Osteoblast (primary cell): ENCODE results near the gene MRPL30. TPM values are rescaled to one million over a fixed set of nuclear protein-coding genes. Genes with fewer than 3 reads are reported as not detected.
"Not testable (repeated sequence)": the region's sequence is repeated elsewhere in the genome, so short reads cannot be mapped to it uniquely, and the experiment has no call there.

Experiments
- DNase-seq: peaks from one replicate; pipeline ENCODE4 v3.0.0; 2011; ENCODE audit warnings: low spot score, mixed read lengths; ENCODE audit not compliant: insufficient read length; ENCODE audit errors: missing footprints
- H2AFZ ChIP-seq: 2 replicates; pipeline ENCODE4 v1.6.0; 2011; ENCODE audit warnings: mild to moderate bottlenecking, low read length
- H3K27ac ChIP-seq: 2 replicates; pipeline ENCODE4 v1.5.1; 2011; ENCODE audit warnings: mild to moderate bottlenecking, low read depth, low read length, moderate library complexity
- H3K27me3 ChIP-seq: 2 replicates; pipeline ENCODE4 v1.6.0; 2012; ENCODE audit warnings: mild to moderate bottlenecking, control low read depth, inconsistent platforms, low read length, moderate library complexity; ENCODE audit not compliant: insufficient read depth
- H3K36me3 ChIP-seq: 2 replicates; pipeline ENCODE4 v1.5.1; 2011; ENCODE audit warnings: mild to moderate bottlenecking, low read length, control low read depth, moderate library complexity; ENCODE audit not compliant: insufficient read depth
- H3K4me1 ChIP-seq: 2 replicates; pipeline ENCODE4 v1.5.1; 2011; ENCODE audit warnings: mild to moderate bottlenecking, low read length, control low read depth, moderate library complexity; ENCODE audit not compliant: insufficient read depth
- H3K4me2 ChIP-seq: 2 replicates; pipeline ENCODE4 v1.6.0; 2011; ENCODE audit warnings: mild to moderate bottlenecking, low read length; ENCODE audit not compliant: insufficient read depth
- H3K4me3 ChIP-seq: fragments of 200-600 bp; sonication (generic); 3 replicates; pipeline ENCODE4 v1.5.1; 2012; ENCODE audit warnings: mild to moderate bottlenecking, low read length, inconsistent platforms; ENCODE audit not compliant: insufficient read depth
- H3K79me2 ChIP-seq: 2 replicates; pipeline ENCODE4 v1.6.0; 2012; ENCODE audit warnings: mild to moderate bottlenecking, low read length, control low read depth, inconsistent platforms; ENCODE audit not compliant: insufficient read depth
- H3K9me3 ChIP-seq: 2 replicates; pipeline ENCODE4 v1.5.1; 2011; ENCODE audit warnings: low read depth, low read length, control low read depth
- H4K20me1 ChIP-seq: 2 replicates; pipeline ENCODE4 v1.6.0; 2012; ENCODE audit warnings: mild to moderate bottlenecking, low read length, control low read depth; ENCODE audit not compliant: insufficient read depth
- CTCF ChIP-seq: IDR thresholded peaks from 2 replicates; pipeline ENCODE4 v1.5.1; 2011; ENCODE audit warnings: mild to moderate bottlenecking, low read depth, low read length, moderate library complexity; ENCODE audit errors: extremely low read depth
- total RNA-seq: library from RNA; depleted of rRNA; stranded (reverse); fragments of >200 nt; gene quantifications from 2 replicates; pipeline ENCODE4 v1.2.3, GENCODE V29; 2012

Gene MRPL30
- total RNA-seq, 1 donor: 41.6 TPM

GRCh38 chr2:99184811-99185210 is 3.8 kb downstream of the MRPL30 start:
- TF ChIP-seq CTCF: no peak
- H3K27ac ChIP-seq: no peak overlapping the region
- peaks cover 10% of the 10 kb centered on the region for H3K4me1 ChIP-seq
- peaks cover 7% of the 10 kb centered on the region for H3K36me3 ChIP-seq
- H3K79me2 ChIP-seq: peaks cover 82% of the 10 kb centered on the region
- no peak overlapping the region for H3K4me3 ChIP-seq
- H3K27me3 ChIP-seq: no peaks in the 10 kb centered on the region
- no peaks in the 10 kb centered on the region for H3K9me3 ChIP-seq
- no peak for DNase-seq
- H2AFZ ChIP-seq: no peak overlapping the region
- no peak overlapping the region for H3K4me2 ChIP-seq
- peaks cover 4% of the 10 kb centered on the region for H4K20me1 ChIP-seq

GRCh38 chr2:99187011-99187410 is 6.0 kb downstream of the MRPL30 start:
- Histone ChIP-seq H3K27me3 (no peaks in the 10 kb centered on the region), H2AFZ (no peak overlapping the region), H3K36me3 (peaks cover 9% of the 10 kb centered on the region), H3K79me2 (peaks cover 67% of the 10 kb centered on the region), H3K4me3 (no peak overlapping the region), H4K20me1 (peaks cover 4% of the 10 kb centered on the region), H3K4me2 (no peak overlapping the region), H3K9me3 (no peaks in the 10 kb centered on the region), H3K27ac (no peak overlapping the region), H3K4me1 (peaks cover under 1% of the 10 kb centered on the region)
- no peak for DNase-seq
- TF ChIP-seq CTCF: no peak

GRCh38 chr2:99188357-99188756 is 7.4 kb downstream of the MRPL30 start:
- no peak overlapping the region for H2AFZ ChIP-seq
- H3K4me2 ChIP-seq: no peak overlapping the region
- H3K36me3 ChIP-seq: peaks cover 12% of the 10 kb centered on the region
- no peaks in the 10 kb centered on the region for H3K9me3 ChIP-seq
- H3K27ac ChIP-seq: no peak overlapping the region
- peaks cover 53% of the 10 kb centered on the region for H3K79me2 ChIP-seq
- no peak for TF ChIP-seq CTCF
- no peaks in the 10 kb centered on the region for H3K4me1 ChIP-seq
- H3K27me3 ChIP-seq: no peaks in the 10 kb centered on the region
- no peak for DNase-seq
- no peak overlapping the region for H3K4me3 ChIP-seq
- H4K20me1 ChIP-seq: peaks cover 4% of the 10 kb centered on the region

GRCh38 chr2:99190548-99190947 is 9.6 kb downstream of the MRPL30 start:
- H2AFZ ChIP-seq: no peak overlapping the region
- H3K4me3 ChIP-seq: no peak overlapping the region
- H3K4me1 ChIP-seq: no peaks in the 10 kb centered on the region
- no peak overlapping the region for H3K27ac ChIP-seq
- H3K27me3 ChIP-seq: no peaks in the 10 kb centered on the region
- peaks cover 32% of the 10 kb centered on the region for H3K79me2 ChIP-seq
- H4K20me1 ChIP-seq: peaks cover 4% of the 10 kb centered on the region
- peaks cover 21% of the 10 kb centered on the region for H3K36me3 ChIP-seq
- H3K9me3 ChIP-seq: no peaks in the 10 kb centered on the region
- TF ChIP-seq CTCF: no peak
- no peak for DNase-seq
- H3K4me2 ChIP-seq: no peak overlapping the region

GRCh38 chr2:99192364-99192763 is 11.4 kb downstream of the MRPL30 start:
- not testable (repeated sequence) for H3K27ac ChIP-seq, H3K27me3 ChIP-seq, H3K9me3 ChIP-seq, H2AFZ ChIP-seq, H3K4me1 ChIP-seq, H3K4me3 ChIP-seq, H3K4me2 ChIP-seq, DNase-seq, H4K20me1 ChIP-seq
- H3K36me3 ChIP-seq: peaks cover 32% of the 10 kb centered on the region
- H3K79me2 ChIP-seq: peaks cover 15% of the 10 kb centered on the region
